H1 (cell line): ENCODE measurements around the gene MPPED2. TPM values are rescaled to one million over a fixed set of nuclear protein-coding genes. Genes with fewer than 3 reads are reported as not detected.

Experiments used
- CTCF ChIA-PET: fragments of 300-600 bp; sonication (Branson Sonifier 250); formaldehyde crosslinking; loops from one replicate; lab custom pipeline; 2021; ENCODE audit not compliant: partially characterized antibody; lab: Charles Lee
- POLR2A ChIA-PET: fragments of 300-600 bp; sonication (Branson Sonifier 250); formaldehyde crosslinking; loops from one replicate; lab custom pipeline; 2021; ENCODE audit warnings: inconsistent platforms; ENCODE audit not compliant: partially characterized antibody; lab: Charles Lee
- DNase-seq, 2 experiments: peaks; one replicate each; pipeline versions ENCODE4 v3.0.0 to v3.0.0-alpha.2; 2010 to 2022; ENCODE audit warnings: low spot score in 2 of 2, low read depth in 1 of 2, mixed read lengths in 1 of 2
- FAIRE-seq: peaks from 2 replicates; lab custom pipeline; 2011; peaks lifted over from hg19 to GRCh38; lab: Jason Lieb, UNC
- H2AFZ ChIP-seq: 2 replicates; pipeline ENCODE4 v1.8.1; 2012; ENCODE audit warnings: low read length, inconsistent platforms
- H2AK5ac ChIP-seq: 2 replicates; pipeline ENCODE4 v1.6.1; 2013; ENCODE audit warnings: low read depth, low read length
- H2BK120ac ChIP-seq: replicated peaks from 2 replicates; pipeline ENCODE3; 2013; ENCODE audit warnings: low read depth, low read length, inconsistent platforms
- H2BK12ac ChIP-seq: 2 replicates; pipeline ENCODE4 v1.6.1; 2013; ENCODE audit warnings: low read depth, low read length
- H2BK15ac ChIP-seq: 2 replicates; pipeline ENCODE4 v1.6.1; 2013; ENCODE audit warnings: low read length
- H2BK20ac ChIP-seq: 2 replicates; pipeline ENCODE4 v1.6.1; 2013; ENCODE audit warnings: low read length
- H2BK5ac ChIP-seq: 2 replicates; pipeline ENCODE4 v1.6.1; 2013; ENCODE audit warnings: low read depth, low read length
- H3K14ac ChIP-seq: 2 replicates; pipeline ENCODE4 v1.6.1; 2013; ENCODE audit warnings: inconsistent platforms; ENCODE audit not compliant: insufficient read length
- H3K18ac ChIP-seq: 2 replicates; pipeline ENCODE4 v1.6.1; 2013; ENCODE audit warnings: low read length; ENCODE audit errors: extremely low read depth
- H3K23ac ChIP-seq: 2 replicates; pipeline ENCODE4 v1.6.1; 2013; ENCODE audit warnings: inconsistent platforms; ENCODE audit not compliant: insufficient read length
- H3K23me2 ChIP-seq: 2 replicates; pipeline ENCODE4 v1.6.1; 2013; ENCODE audit warnings: low read depth, low read length
- H3K27ac ChIP-seq: 2 replicates; pipeline ENCODE4 v1.6.1; 2011; ENCODE audit warnings: low read depth, low read length, inconsistent platforms
- H3K27me3 ChIP-seq, 4 experiments: replicated peaks in 1 of 4; 1 replicate in 1 of 4; 2 replicates in 3 of 4; pipeline versions ENCODE4 v1.6.1 to v1.8.1; 2011 to 2013; ENCODE audit warnings: low read length in 3 of 4, mild to moderate bottlenecking in 3 of 4, inconsistent platforms in 2 of 4, mixed read lengths in 2 of 4, moderate library complexity in 1 of 4; ENCODE audit not compliant: control insufficient read depth in 3 of 4, insufficient read depth in 3 of 4; ENCODE audit errors: extremely low read depth in 1 of 4
- H3K36me3 ChIP-seq, 4 experiments: 2 replicates each; pipeline versions ENCODE4 v1.6.1 to v1.8.1; 2011 to 2013; ENCODE audit warnings: mild to moderate bottlenecking in 4 of 4, low read length in 3 of 4, moderate library complexity in 2 of 4, control low read depth in 1 of 4, inconsistent platforms in 1 of 4; ENCODE audit not compliant: insufficient read depth in 4 of 4, control insufficient read depth in 2 of 4
- H3K4ac ChIP-seq: replicated peaks from 2 replicates; pipeline ENCODE3; 2013; ENCODE audit warnings: low read length, low read depth, mixed read lengths, inconsistent platforms; ENCODE audit not compliant: insufficient read length
- H3K4me1 ChIP-seq, 4 experiments: replicated peaks in 1 of 4; 1 replicate in 1 of 4; 2 replicates in 3 of 4; pipeline versions ENCODE4 v1.6.1 to v1.8.1; 2011 to 2013; ENCODE audit warnings: low read length in 3 of 4, inconsistent platforms in 2 of 4, mixed read lengths in 1 of 4; ENCODE audit not compliant: insufficient read depth in 4 of 4, control insufficient read depth in 3 of 4
- H3K4me2 ChIP-seq, 2 experiments: 2 replicates each; pipeline versions ENCODE4 v1.6.1 to v1.8.1; 2011 to 2013; ENCODE audit warnings: low read depth in 2 of 2, low read length in 2 of 2, control low read depth in 1 of 2, inconsistent platforms in 1 of 2, mild to moderate bottlenecking in 1 of 2; ENCODE audit not compliant: insufficient read depth in 1 of 2
- H3K4me3 ChIP-seq, 4 experiments: fragments of 200-600, 300-600 bp in 1 of 4; sonication (generic), shearing (Covaris generic), sonication (Bioruptor Twin) in 1 of 4; 2 replicates each; pipeline versions ENCODE4 v1.5.1 to v1.8.1; 2011 to 2016; ENCODE audit warnings: low read length in 4 of 4, low read depth in 3 of 4, control low read depth in 2 of 4, inconsistent platforms in 2 of 4, mild to moderate bottlenecking in 2 of 4, mixed read lengths in 1 of 4, moderate library complexity in 1 of 4; ENCODE audit not compliant: insufficient read depth in 2 of 4; ENCODE audit errors: extremely low read depth in 1 of 4
- H3K56ac ChIP-seq: replicated peaks from 2 replicates; pipeline ENCODE3; 2013; ENCODE audit warnings: low read depth, mild to moderate bottlenecking, mixed read lengths, low read length, inconsistent platforms; ENCODE audit not compliant: insufficient read length
- H3K79me1 ChIP-seq: 2 replicates; pipeline ENCODE4 v1.6.1; 2013; ENCODE audit warnings: low read depth, low read length, control low read depth
- H3K79me2 ChIP-seq, 2 experiments: 2 replicates each; pipeline versions ENCODE4 v1.6.1 to v1.8.1; 2012 to 2013; ENCODE audit warnings: low read length in 2 of 2, mild to moderate bottlenecking in 2 of 2, inconsistent platforms in 1 of 2; ENCODE audit not compliant: insufficient read depth in 2 of 2, control insufficient read depth in 1 of 2
- H3K9ac ChIP-seq, 4 experiments: replicated peaks in 1 of 4; 1 replicate in 1 of 4; 2 replicates in 3 of 4; pipeline versions ENCODE4 v1.6.1 to v1.8.1; 2011 to 2013; ENCODE audit warnings: low read depth in 3 of 4, low read length in 3 of 4, control low read depth in 2 of 4, mild to moderate bottlenecking in 2 of 4, moderate library complexity in 2 of 4, inconsistent platforms in 1 of 4; ENCODE audit errors: extremely low read depth in 1 of 4
- H3K9me3 ChIP-seq, 2 experiments: 2 replicates each; pipeline versions ENCODE4 v1.6.1 to v1.8.1; 2012 to 2013; ENCODE audit warnings: mild to moderate bottlenecking in 2 of 2, moderate library complexity in 2 of 2, control low read depth in 1 of 2, inconsistent platforms in 1 of 2, low read depth in 1 of 2, low read length in 1 of 2, mixed read lengths in 1 of 2; ENCODE audit not compliant: insufficient read depth in 2 of 2
- H4K20me1 ChIP-seq, 2 experiments: replicated peaks in 1 of 2; 2 replicates each; pipeline versions ENCODE3 to v1.8.1; 2011 to 2013; ENCODE audit warnings: inconsistent platforms in 2 of 2, low read length in 2 of 2, mild to moderate bottlenecking in 1 of 2; ENCODE audit not compliant: insufficient read depth in 2 of 2, control insufficient read depth in 1 of 2
- H4K5ac ChIP-seq: 2 replicates; pipeline ENCODE4 v1.6.1; 2013; ENCODE audit warnings: low read length, low read depth, mixed read lengths, inconsistent platforms; ENCODE audit not compliant: insufficient read length
- H4K8ac ChIP-seq: 2 replicates; pipeline ENCODE4 v1.8.0; 2013; ENCODE audit warnings: mild to moderate bottlenecking, moderate library complexity, low read length, inconsistent platforms; ENCODE audit not compliant: insufficient read depth; ENCODE audit errors: extremely low read depth
- H4K91ac ChIP-seq: replicated peaks from 2 replicates; pipeline ENCODE3; 2013; ENCODE audit warnings: low read length, mixed read lengths, inconsistent platforms; ENCODE audit not compliant: insufficient read length
- CBX5 ChIP-seq: fragments of 300-800, 300-1000 bp; sonication (generic); IDR thresholded peaks from 2 replicates; pipeline ENCODE4 v1.7.1; 2016; ENCODE audit warnings: antibody characterized with exemption, low read length, low read depth
- EP300 ChIP-seq, 2 experiments: IDR thresholded peaks; 1 replicate in 1 of 2; 2 replicates in 1 of 2; pipeline ENCODE4 v1.6.1; 2011 to 2012; ENCODE audit warnings: low read depth in 2 of 2, low read length in 2 of 2, mild to moderate bottlenecking in 2 of 2, borderline replicate concordance in 1 of 2, inconsistent platforms in 1 of 2, moderate library complexity in 1 of 2
- FOSL1 ChIP-seq: IDR thresholded peaks from 2 replicates; pipeline ENCODE4 v1.6.1; 2011; ENCODE audit warnings: mild to moderate bottlenecking, low read depth, low read length, moderate library complexity; ENCODE audit not compliant: insufficient read depth
- POLR2A ChIP-seq, 2 experiments: IDR thresholded peaks; 1 replicate in 1 of 2; 2 replicates in 1 of 2; pipeline ENCODE4 v1.6.1; 2011; ENCODE audit warnings: low read depth in 2 of 2, low read length in 2 of 2, mild to moderate bottlenecking in 2 of 2; ENCODE audit errors: control extremely low read depth in 1 of 2
- RAD21 ChIP-seq, 2 experiments: IDR thresholded peaks in 1 of 2; conservative IDR thresholded peaks in 1 of 2; 2 replicates each; pipeline ENCODE4 v1.6.1; 2011; ENCODE audit warnings: low read depth in 2 of 2, low read length in 2 of 2, improper control_type of control experiment in 1 of 2, inconsistent platforms in 1 of 2, mild to moderate bottlenecking in 1 of 2, moderate library complexity in 1 of 2
- TEAD4 ChIP-seq: IDR thresholded peaks from 2 replicates; pipeline ENCODE4 v1.6.1; 2012; ENCODE audit warnings: low read depth, low read length, inconsistent platforms, mixed read lengths
- WGBS, 2 experiments: shearing (Covaris generic) in 1 of 2; methylation state at CpG; one replicate each; pipeline versions ENCODE4 v1.1.6 to v1.1.7; 2013 to 2015; ENCODE audit warnings: low lambda C conversion rate in 2 of 2, mixed read lengths in 2 of 2, inconsistent platforms in 1 of 2, low coverage in 1 of 2, missing lambda C conversion rate in 1 of 2; ENCODE audit not compliant: insufficient replicate concordance in 2 of 2, insufficient coverage in 1 of 2, insufficient read length in 1 of 2; ENCODE audit errors: extremely low coverage in 1 of 2, missing lambda C conversion rate in 1 of 2; 5-methylcytosine and 5-hydroxymethylcytosine counted together
- polyA plus RNA-seq, 7 experiments: library from polyadenylated mRNA; depleted of rRNA in 3 of 7; stranded (reverse) in 5 of 7; unstranded in 2 of 7; fragments of >200 nt in 5 of 7; fragments of 200-250 nt in 2 of 7; gene quantifications; 1 replicate in 5 of 7; 2 replicates in 1 of 7; 4 replicates in 1 of 7; pipeline versions ENCODE4 v1.2.1 to v1.2.3, GENCODE V29; 2011 to 2013; ENCODE audit warnings: missing spikeins in 2 of 7, mixed read lengths in 2 of 7
- total RNA-seq: library from RNA; stranded (reverse); fragmentation: NEBNext Ultra II Directional; extraction: Animal tissue kit (Norgen Biotek cat#: 25700); gene quantifications from 2 replicates; pipeline ENCODE4 v1.2.1, GENCODE V29; 2021

MPPED2 gene
- total and polyA plus RNA-seq, 2 of the 8 experiments (the other 6 are each of a cell fraction or from before 2014, with no cell fraction given): 1.3 to 3.5 TPM

DNA sequence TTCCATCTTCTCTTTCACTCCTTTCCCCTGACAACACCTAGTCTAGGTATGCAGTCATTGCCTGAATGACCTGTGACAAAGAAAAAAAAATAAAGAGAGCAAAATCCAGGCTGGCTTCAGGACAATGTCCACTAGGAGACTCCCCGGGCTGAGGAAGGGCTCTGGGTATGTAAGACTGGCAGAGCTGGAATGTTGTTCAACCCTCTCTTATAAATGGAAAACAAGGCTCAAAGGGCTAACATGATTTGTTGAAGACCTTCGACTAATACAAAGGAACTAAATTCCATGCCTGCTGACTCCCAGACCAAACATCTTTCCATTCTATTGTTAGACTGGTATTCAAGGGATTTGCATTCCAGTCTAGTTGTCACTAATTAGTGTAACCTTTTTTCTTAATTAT is 141.1 kb downstream of the MPPED2 start:
- H3K56ac ChIP-seq: no peak overlapping the region
- POLR2A ChIA-PET: no interaction called here
- no peak overlapping the region for H2BK15ac ChIP-seq
- H2BK5ac ChIP-seq: no peak overlapping the region
- CTCF ChIA-PET: interaction anchor here (1.1 kb wide), 1 partner anchor 34 kb away, joined by 3 read pairs; no protein-coding TSS in a partner anchor
- WGBS, 2 experiments: 58% methylated on average over 2 of the region's 2 CpGs; no CpG with 5 or more reads in 1 of the 2 experiments
- H3K79me1 ChIP-seq: no peaks in the 10 kb centered on the region
- H4K20me1 ChIP-seq: peaks cover 0 to 2% of the 10 kb centered on the region in 2 experiments
- H2AK5ac ChIP-seq: no peak overlapping the region
- no peaks in the 10 kb centered on the region for H3K9me3 ChIP-seq
- no peak overlapping the region for H3K4me2 ChIP-seq
- no peak overlapping the region for H4K5ac ChIP-seq
- peaks cover 0 to 13% (median 2%) of the 10 kb centered on the region in 4 experiments; a peak in 5 of 7 replicates for H3K4me1 ChIP-seq
- no peak overlapping the region for H3K14ac ChIP-seq
- H3K27me3 ChIP-seq: no peaks in the 10 kb centered on the region; a peak in 2 of 7 replicates
- no peak overlapping the region for H3K4ac ChIP-seq
- H2BK120ac ChIP-seq: no peak overlapping the region
- no peak overlapping the region for H3K27ac ChIP-seq
- H3K36me3 ChIP-seq: no peaks in the 10 kb centered on the region
- H3K79me2 ChIP-seq: no peaks in the 10 kb centered on the region
- H4K8ac ChIP-seq: no peak overlapping the region
- H3K23me2 ChIP-seq: no peaks in the 10 kb centered on the region
- H4K91ac ChIP-seq: no peak overlapping the region
- no peak overlapping the region for H3K18ac ChIP-seq
- H2BK12ac ChIP-seq: no peak overlapping the region
- FAIRE-seq: peak; percentile 42
- no peak overlapping the region for H3K23ac ChIP-seq
- DNase-seq: no peak
- no peak overlapping the region for H2AFZ ChIP-seq
- H3K9ac ChIP-seq: no peak overlapping the region
- no peak overlapping the region for H3K4me3 ChIP-seq
- no peak overlapping the region for H2BK20ac ChIP-seq
- TF ChIP-seq FOSL1 (no peak), RAD21 (IDR thresholded peaks at IDR 0.05 in 1 of 2, conservative IDR thresholded peaks at IDR 0.05 in 1 of 2; ENCODE audit: low read depth in 2 of 2, low read length in 2 of 2) (peak in 1 of 2 experiments; percentile 16; a peak in 1 of 4 replicates), TEAD4 (peak; percentile 67; the same call in 1 of the 2 replicates), CBX5 (no peak), POLR2A (IDR thresholded peaks at IDR 0.05; ENCODE audit: control extremely low read depth in 1 of 2, low read depth in 2 of 2, low read length in 2 of 2) (no peak), EP300 (IDR thresholded peaks at IDR 0.05; ENCODE audit: borderline replicate concordance in 1 of 2, low read depth in 2 of 2, low read length in 2 of 2) (no peak)
